GM12875 (cell line): ENCODE measurements around the gene TRIM27.

Experiments
- H3K4me3 ChIP-seq: one replicate; pipeline ENCODE4 v1.5.1; 2011; ENCODE audit warnings: low read depth, low read length, control low read depth
- CTCF ChIP-seq: IDR thresholded peaks from 2 replicates; pipeline ENCODE4 v1.5.1; 2011; ENCODE audit warnings: low read depth, mild to moderate bottlenecking, control low read depth, inconsistent platforms, low read length, moderate library complexity, borderline replicate concordance; ENCODE audit not compliant: insufficient read depth

Gene TRIM27

GRCh38 chr6:28900577-28901256, 23.1 kb downstream of the TRIM27 start:
- no peak for TF ChIP-seq CTCF
- H3K4me3 ChIP-seq: no peak overlapping the region

GRCh38 chr6:28898710-28898965, 25.1 kb downstream of the TRIM27 start:
- no peak for TF ChIP-seq CTCF
- H3K4me3 ChIP-seq: no peak overlapping the region

GRCh38 chr6:28897369-28897745, 26.4 kb downstream of the TRIM27 start:
- H3K4me3 ChIP-seq: no peak overlapping the region
- no peak for TF ChIP-seq CTCF

GRCh38 chr6:28896505-28897368, 27.0 kb downstream of the TRIM27 start:
- H3K4me3 ChIP-seq: peak overlapping the region; percentile 65
- TF ChIP-seq CTCF: peak; percentile 30; the same call in 1 of the 2 replicates

GRCh38 chr6:28895131-28895812, 28.5 kb downstream of the TRIM27 start:
- no peak for TF ChIP-seq CTCF

GRCh38 chr6:28893172-28893799, 30.5 kb downstream of the TRIM27 start:
- no peak for TF ChIP-seq CTCF
- H3K4me3 ChIP-seq: no peak overlapping the region

More at GRCh38 chr6:28895131-28895812, 28.5 kb downstream of the TRIM27 start:
- H3K4me3 ChIP-seq: peak overlapping the region; percentile 49
